ENCODE results near the gene SEC11C.

DNA sequence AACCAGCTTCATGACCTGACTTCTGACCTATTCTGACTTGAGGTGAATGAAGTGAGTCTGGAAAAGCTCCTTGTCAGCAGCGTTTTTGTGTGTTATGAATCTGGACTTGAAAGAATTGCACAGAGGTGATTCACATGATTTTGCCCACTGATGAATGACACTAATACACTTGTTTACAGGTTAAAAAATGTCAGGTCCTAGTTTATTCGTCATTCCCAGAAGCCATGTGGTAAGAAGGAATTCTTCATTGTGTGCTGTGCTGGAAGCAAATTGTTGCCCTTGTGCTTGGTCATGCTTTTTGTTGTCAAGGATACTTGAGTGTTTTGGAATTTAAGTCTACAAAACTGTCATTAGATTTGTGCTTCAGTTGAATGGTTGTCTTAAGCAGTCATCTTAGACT lies 15.5 kb downstream of the SEC11C start:
- TF ChIP-seq SAFB (IDR thresholded peaks at IDR 0.05; ENCODE audit: borderline replicate concordance, low read depth, low read length) (no peak), MAZ (CRISPR knock-in tag; conservative IDR thresholded peaks at IDR 0.05 in 1 of 2, IDR thresholded peaks at IDR 0.05 in 1 of 2) (no peak), HNRNPH1 (optimal IDR thresholded peaks at IDR 0.05; ENCODE audit: low read depth, low read length) (no peak), EZH2 (IDR thresholded peaks at IDR 0.05; ENCODE audit: borderline replicate concordance, low read depth, low read length) (no peak), RBM14 (IDR thresholded peaks at IDR 0.05; ENCODE audit: borderline replicate concordance, insufficient read depth, low read depth, low read length) (no peak), ZNF77 (CRISPR knock-in tag; IDR thresholded peaks at IDR 0.05) (no peak), SMARCB1 (IDR thresholded peaks at IDR 0.05; ENCODE audit: insufficient read length, low read depth) (no peak), THAP12 (CRISPR knock-in tag; IDR thresholded peaks at IDR 0.05) (no peak)
